ENCODE measurements around the gene RABGAP1. TPM values are rescaled to one million over a fixed set of nuclear protein-coding genes. Genes with fewer than 3 reads are reported as not detected.

RABGAP1 gene
- polyA plus RNA-seq, 1 of the 3 experiments (the other 2 are of a cell fraction), result 20.2 TPM

DNA sequence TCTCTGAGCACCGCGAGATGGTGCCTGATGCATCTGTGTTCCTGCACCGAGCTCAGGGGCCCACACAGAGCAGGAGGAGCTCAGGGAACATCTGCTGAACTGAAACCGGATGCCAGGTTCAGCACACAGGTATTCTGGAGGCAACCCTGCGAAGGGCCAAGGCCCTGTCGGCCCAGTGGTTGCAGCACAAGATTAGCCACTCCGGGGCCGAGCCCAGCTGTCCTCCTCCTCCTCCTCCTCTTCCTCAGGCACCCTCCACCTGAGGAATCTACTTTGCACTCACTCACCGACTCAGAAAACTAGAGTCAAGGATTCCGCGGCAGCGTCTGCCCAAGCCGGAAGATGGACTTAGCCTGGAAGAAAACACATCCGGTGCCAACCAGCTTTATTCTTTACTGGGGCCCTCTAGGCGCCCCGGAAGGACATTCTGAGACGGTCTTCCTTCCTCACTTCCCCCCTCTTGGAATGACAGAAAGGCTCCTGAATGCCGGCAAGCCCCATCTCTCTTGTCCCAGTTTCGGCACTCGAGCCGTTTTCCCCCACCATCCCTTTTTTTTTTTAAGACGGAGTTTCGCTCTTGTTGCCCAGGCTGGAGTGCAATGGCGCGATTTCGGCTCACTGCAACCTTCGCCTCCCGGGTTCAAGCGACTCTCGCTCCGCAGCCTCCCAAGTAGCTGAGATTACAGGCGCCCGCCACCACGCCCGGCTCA is 27.7 kb upstream of the RABGAP1 start, which contains the start of gene ZBTB6 (continued):
- no peak for TF ChIP-seq TEAD4 (IDR thresholded peaks at IDR 0.05; ENCODE audit: borderline replicate concordance, insufficient read depth)
- TF ChIP-seq, protein P1, sequence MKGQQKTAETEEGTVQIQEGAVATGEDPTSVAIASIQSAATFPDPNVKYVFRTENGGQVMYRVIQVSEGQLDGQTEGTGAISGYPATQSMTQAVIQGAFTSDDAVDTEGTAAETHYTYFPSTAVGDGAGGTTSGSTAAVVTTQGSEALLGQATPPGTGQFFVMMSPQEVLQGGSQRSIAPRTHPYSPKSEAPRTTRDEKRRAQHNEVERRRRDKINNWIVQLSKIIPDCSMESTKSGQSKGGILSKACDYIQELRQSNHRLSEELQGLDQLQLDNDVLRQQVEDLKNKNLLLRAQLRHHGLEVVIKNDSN (IDR thresholded peaks at IDR 0.05; ENCODE audit: borderline replicate concordance, low read depth), result no peak
- peak; percentile 56; the same call in 1 of the 2 replicates for TF ChIP-seq RCOR1 (IDR thresholded peaks at IDR 0.05; ENCODE audit: low read length)
- no peak for TF ChIP-seq JUND (IDR thresholded peaks at IDR 0.05)
- TF ChIP-seq, protein P2, sequence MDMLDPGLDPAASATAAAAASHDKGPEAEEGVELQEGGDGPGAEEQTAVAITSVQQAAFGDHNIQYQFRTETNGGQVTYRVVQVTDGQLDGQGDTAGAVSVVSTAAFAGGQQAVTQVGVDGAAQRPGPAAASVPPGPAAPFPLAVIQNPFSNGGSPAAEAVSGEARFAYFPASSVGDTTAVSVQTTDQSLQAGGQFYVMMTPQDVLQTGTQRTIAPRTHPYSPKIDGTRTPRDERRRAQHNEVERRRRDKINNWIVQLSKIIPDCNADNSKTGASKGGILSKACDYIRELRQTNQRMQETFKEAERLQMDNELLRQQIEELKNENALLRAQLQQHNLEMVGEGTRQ (IDR thresholded peaks at IDR 0.05; ENCODE audit: borderline replicate concordance, low read depth, low read length), result no peak
- TF ChIP-seq RXRA (IDR thresholded peaks at IDR 0.05; ENCODE audit: borderline replicate concordance, low read depth), result no peak
- TF ChIP-seq, protein P3, sequence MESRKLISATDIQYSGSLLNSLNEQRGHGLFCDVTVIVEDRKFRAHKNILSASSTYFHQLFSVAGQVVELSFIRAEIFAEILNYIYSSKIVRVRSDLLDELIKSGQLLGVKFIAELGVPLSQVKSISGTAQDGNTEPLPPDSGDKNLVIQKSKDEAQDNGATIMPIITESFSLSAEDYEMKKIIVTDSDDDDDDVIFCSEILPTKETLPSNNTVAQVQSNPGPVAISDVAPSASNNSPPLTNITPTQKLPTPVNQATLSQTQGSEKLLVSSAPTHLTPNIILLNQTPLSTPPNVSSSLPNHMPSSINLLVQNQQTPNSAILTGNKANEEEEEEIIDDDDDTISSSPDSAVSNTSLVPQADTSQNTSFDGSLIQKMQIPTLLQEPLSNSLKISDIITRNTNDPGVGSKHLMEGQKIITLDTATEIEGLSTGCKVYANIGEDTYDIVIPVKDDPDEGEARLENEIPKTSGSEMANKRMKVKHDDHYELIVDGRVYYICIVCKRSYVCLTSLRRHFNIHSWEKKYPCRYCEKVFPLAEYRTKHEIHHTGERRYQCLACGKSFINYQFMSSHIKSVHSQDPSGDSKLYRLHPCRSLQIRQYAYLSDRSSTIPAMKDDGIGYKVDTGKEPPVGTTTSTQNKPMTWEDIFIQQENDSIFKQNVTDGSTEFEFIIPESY (IDR thresholded peaks at IDR 0.05; ENCODE audit: borderline replicate concordance, low read depth), result peak; percentile 68; the same call in 1 of the 2 replicates

DNA sequence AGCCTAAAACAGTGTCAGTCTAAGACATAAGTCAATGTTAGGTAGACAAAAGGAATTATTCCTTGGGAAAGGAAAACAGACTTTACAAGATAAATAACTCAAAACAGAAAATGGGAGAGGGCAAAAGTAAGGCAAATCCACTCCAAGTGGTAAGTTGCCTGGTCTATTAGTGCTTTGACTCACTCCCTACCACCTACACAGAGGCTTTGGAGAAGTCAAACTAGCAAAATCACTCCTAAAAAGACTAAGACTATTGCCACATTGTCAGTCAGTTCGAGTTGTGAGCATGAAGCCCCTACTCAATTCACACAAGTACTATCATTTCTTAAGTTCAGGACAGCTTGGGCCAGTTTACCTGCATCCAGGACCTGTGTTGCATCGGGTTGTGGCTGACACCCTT is 22.5 kb upstream of the RABGAP1 start:
- Histone ChIP-seq H3K4me1 (ENCODE audit: control insufficient read depth in 1 of 2, insufficient read depth in 2 of 2, low read depth in 1 of 2, low read length in 1 of 2) (no peaks in the 10 kb centered on the region), H3K9me2 (no peaks in the 10 kb centered on the region), H3K27me3 (ENCODE audit: insufficient read depth) (no peaks in the 10 kb centered on the region), H4K20me1 (ENCODE audit: insufficient read depth) (no peaks in the 10 kb centered on the region), H3K4me2 (no peak overlapping the region), H3K9ac (no peak overlapping the region), H3K9me3 (no peaks in the 10 kb centered on the region), H3F3A (replicated peaks; ENCODE audit: insufficient read depth) (peaks cover 24% of the 10 kb centered on the region), H3K27ac (ENCODE audit: low read depth in 2 of 2, low read length in 1 of 2) (no peak overlapping the region), H3K36me3 (replicated peaks in 1 of 2; ENCODE audit: control insufficient read depth in 1 of 2, insufficient read depth in 2 of 2, low read length in 1 of 2) (peaks cover 8 to 41% of the 10 kb centered on the region in 2 experiments), H3K79me2 (ENCODE audit: insufficient read depth) (peaks cover 40% of the 10 kb centered on the region), H3K4me3 (ENCODE audit: low read depth in 2 of 2, low read length in 1 of 2) (no peak overlapping the region), H2AFZ (ENCODE audit: low read depth) (no peak overlapping the region)
- DNase-seq, result no peak
- POLR2A ChIA-PET, result no interaction called here
- TF ChIP-seq, protein P4, sequence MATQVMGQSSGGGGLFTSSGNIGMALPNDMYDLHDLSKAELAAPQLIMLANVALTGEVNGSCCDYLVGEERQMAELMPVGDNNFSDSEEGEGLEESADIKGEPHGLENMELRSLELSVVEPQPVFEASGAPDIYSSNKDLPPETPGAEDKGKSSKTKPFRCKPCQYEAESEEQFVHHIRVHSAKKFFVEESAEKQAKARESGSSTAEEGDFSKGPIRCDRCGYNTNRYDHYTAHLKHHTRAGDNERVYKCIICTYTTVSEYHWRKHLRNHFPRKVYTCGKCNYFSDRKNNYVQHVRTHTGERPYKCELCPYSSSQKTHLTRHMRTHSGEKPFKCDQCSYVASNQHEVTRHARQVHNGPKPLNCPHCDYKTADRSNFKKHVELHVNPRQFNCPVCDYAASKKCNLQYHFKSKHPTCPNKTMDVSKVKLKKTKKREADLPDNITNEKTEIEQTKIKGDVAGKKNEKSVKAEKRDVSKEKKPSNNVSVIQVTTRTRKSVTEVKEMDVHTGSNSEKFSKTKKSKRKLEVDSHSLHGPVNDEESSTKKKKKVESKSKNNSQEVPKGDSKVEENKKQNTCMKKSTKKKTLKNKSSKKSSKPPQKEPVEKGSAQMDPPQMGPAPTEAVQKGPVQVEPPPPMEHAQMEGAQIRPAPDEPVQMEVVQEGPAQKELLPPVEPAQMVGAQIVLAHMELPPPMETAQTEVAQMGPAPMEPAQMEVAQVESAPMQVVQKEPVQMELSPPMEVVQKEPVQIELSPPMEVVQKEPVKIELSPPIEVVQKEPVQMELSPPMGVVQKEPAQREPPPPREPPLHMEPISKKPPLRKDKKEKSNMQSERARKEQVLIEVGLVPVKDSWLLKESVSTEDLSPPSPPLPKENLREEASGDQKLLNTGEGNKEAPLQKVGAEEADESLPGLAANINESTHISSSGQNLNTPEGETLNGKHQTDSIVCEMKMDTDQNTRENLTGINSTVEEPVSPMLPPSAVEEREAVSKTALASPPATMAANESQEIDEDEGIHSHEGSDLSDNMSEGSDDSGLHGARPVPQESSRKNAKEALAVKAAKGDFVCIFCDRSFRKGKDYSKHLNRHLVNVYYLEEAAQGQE (IDR thresholded peaks at IDR 0.05; ENCODE audit: low read depth, low read length), result no peak
- TF ChIP-seq JUND (IDR thresholded peaks at IDR 0.05) (no peak), TAF1 (IDR thresholded peaks at IDR 0.05; ENCODE audit: borderline replicate concordance, low read depth, low read length) (no peak), YY1 (IDR thresholded peaks at IDR 0.05; ENCODE audit: low read depth) (no peak)
- TF ChIP-seq, protein P3 (IDR thresholded peaks at IDR 0.05; ENCODE audit: borderline replicate concordance, low read depth), result no peak
- 69% methylated on average over 2 of the region's 2 CpGs for WGBS (ENCODE audit: low lambda C conversion rate)
- CTCF ChIA-PET, result no interaction called here
